Stomach smooth muscle (tissue), 2 donors: ENCODE measurements around the gene SEMA5A.

ENCODE experiments used
- H3K27ac ChIP-seq: one replicate; pipeline ENCODE4 v1.7.0; 2013; ENCODE audit warnings: mild to moderate bottlenecking, low read length, inconsistent platforms
- H3K27me3 ChIP-seq, 2 donors: one replicate each; pipeline ENCODE4 v1.7.0; 2013; ENCODE audit warnings: low read length in 2 of 2; ENCODE audit not compliant: insufficient read depth in 2 of 2, control insufficient read depth in 1 of 2
- H3K36me3 ChIP-seq, 2 donors: one replicate each; pipeline ENCODE4 v1.7.0; 2013; ENCODE audit warnings: low read length in 2 of 2; ENCODE audit not compliant: control insufficient read depth in 2 of 2, insufficient read depth in 2 of 2
- H3K4me1 ChIP-seq: one replicate; pipeline ENCODE4 v1.7.0; 2013; ENCODE audit warnings: low read length; ENCODE audit not compliant: control insufficient read depth, insufficient read depth
- H3K4me3 ChIP-seq, 2 donors: one replicate each; pipeline ENCODE4 v1.7.0; 2013; ENCODE audit warnings: low read length in 2 of 2
- H3K9ac ChIP-seq, 2 donors: one replicate each; pipeline ENCODE4 v1.7.0; 2013; ENCODE audit warnings: low read length in 2 of 2, mild to moderate bottlenecking in 1 of 2
- H3K9me3 ChIP-seq, 2 donors: one replicate each; pipeline ENCODE4 v1.7.0; 2013; ENCODE audit warnings: low read length in 2 of 2; ENCODE audit not compliant: control insufficient read depth in 2 of 2
- donor health status: healthy.
- donor health status: Pancreatic carcinoma.

Gene SEMA5A

DNA sequence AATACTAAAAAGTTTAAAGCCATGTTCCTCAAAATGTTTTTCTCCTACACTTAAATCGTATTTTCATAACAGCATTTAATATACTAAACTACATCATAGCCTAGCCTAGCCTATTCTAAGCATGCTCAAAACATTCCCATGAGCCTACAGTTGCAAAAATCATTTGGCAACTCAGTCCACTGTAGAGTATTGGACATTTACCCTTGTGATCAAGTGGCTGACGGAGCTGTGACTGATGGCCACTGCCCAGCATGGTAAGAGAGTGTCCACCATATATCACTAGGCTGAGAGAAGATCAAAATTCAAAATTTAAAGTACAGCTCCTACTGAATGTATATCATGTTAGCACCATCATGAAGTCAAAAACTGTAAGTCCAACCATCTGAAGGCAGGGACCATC is 30.9 kb downstream of the SEMA5A start:
- Histone ChIP-seq H3K4me1 (no peaks in the 10 kb centered on the region), H3K27ac (no peak overlapping the region), H3K9ac (no peak overlapping the region), H3K36me3 (no peaks in the 10 kb centered on the region), H3K9me3 (no peaks in the 10 kb centered on the region), H3K27me3 (no peaks in the 10 kb centered on the region), H3K4me3 (no peak overlapping the region)

DNA sequence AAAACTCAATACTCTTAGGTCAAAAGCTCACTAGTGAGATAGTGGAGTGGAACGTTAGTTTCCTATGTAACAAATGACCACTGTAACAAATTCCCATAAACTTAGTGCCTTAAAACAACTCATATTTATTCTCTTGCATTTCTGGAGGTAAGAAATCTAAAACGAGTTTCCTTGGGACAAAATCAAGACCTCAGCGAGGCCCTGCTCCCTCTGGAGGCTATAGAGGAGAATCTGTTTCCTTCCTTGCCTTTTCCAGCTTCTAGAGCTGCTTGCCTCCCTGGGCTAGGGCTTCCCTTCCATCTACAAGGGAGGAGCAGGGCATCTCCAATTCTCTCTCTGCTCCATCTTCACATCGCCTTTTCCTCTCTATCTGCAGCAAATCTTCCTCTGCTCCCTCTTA is 32.0 kb downstream of the SEMA5A start:
- no peaks in the 10 kb centered on the region for H3K27me3 ChIP-seq
- no peaks in the 10 kb centered on the region for H3K9me3 ChIP-seq
- H3K36me3 ChIP-seq, result no peaks in the 10 kb centered on the region
- no peak overlapping the region for H3K27ac ChIP-seq
- H3K4me3 ChIP-seq, result no peak overlapping the region
- no peaks in the 10 kb centered on the region for H3K4me1 ChIP-seq
- no peak overlapping the region for H3K9ac ChIP-seq

DNA sequence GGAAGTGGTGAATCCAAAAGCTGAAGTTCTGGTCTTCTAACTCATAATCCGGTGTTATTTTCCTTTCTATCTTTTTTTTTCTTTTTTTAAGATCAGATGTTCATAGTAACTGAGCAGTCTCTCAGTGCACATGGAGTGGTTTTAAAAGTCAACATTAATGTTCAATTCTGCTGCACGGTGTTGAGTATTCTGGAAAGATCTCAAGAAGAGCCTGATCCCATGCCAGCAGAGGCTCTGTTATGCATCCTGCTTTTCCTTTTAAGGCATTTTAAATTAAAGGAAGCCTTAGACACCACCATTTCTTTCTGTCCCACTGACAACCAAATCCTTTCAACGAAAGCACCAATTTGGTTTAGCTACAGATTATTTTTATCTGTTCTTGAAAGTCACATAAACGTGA is 33.4 kb downstream of the SEMA5A start:
- Histone ChIP-seq H3K27ac (no peak overlapping the region), H3K36me3 (no peaks in the 10 kb centered on the region), H3K9me3 (no peaks in the 10 kb centered on the region), H3K4me1 (no peaks in the 10 kb centered on the region), H3K27me3 (no peaks in the 10 kb centered on the region), H3K4me3 (no peak overlapping the region), H3K9ac (no peak overlapping the region)

DNA sequence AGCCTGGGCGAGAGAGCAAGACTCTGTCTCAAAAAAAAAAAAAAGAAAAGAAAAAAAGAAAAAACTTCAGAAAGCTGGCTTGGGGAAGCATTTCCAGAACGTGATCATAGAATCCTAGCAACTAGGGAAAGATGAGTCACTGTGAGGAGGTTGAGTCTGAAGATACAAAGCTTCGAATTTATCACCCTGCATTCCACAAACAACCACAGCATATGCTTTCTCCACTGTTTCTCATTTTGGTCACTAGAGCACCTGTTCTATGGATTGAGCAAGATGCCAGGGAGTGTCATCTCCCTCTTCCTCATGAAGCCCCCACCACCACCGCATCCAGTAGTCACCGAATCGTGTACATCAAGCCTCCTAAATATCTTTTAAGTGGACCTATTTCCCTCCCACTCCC is 37.9 kb downstream of the SEMA5A start:
- no peaks in the 10 kb centered on the region for H3K9me3 ChIP-seq
- H3K4me3 ChIP-seq, result no peak overlapping the region
- no peaks in the 10 kb centered on the region for H3K27me3 ChIP-seq
- H3K9ac ChIP-seq, result no peak overlapping the region
- H3K27ac ChIP-seq, result no peak overlapping the region
- H3K4me1 ChIP-seq, result no peaks in the 10 kb centered on the region
- H3K36me3 ChIP-seq, result no peaks in the 10 kb centered on the region

DNA sequence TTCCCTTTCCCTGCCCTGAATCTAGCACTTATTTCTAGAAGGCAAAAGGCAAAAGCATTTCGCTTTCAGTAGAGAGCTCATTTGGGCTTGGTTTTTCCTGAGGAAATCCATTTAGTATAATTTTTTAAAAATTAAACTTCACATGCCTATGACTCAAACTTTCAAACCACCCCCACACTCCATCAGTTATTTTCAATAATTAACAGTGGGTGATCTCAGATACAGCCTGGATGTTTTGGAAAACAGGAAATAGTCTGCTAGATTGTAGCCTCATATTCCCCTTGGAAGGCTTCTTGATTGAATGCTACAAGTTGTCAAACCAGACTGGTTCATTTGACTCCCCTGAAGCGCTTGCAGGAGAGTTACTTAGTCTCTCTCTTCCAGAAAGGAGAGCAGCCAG is 40.6 kb downstream of the SEMA5A start:
- Histone ChIP-seq H3K27ac (no peak overlapping the region), H3K4me1 (no peaks in the 10 kb centered on the region), H3K27me3 (no peaks in the 10 kb centered on the region), H3K36me3 (no peaks in the 10 kb centered on the region), H3K9ac (no peak overlapping the region), H3K4me3 (no peak overlapping the region), H3K9me3 (no peaks in the 10 kb centered on the region)

DNA sequence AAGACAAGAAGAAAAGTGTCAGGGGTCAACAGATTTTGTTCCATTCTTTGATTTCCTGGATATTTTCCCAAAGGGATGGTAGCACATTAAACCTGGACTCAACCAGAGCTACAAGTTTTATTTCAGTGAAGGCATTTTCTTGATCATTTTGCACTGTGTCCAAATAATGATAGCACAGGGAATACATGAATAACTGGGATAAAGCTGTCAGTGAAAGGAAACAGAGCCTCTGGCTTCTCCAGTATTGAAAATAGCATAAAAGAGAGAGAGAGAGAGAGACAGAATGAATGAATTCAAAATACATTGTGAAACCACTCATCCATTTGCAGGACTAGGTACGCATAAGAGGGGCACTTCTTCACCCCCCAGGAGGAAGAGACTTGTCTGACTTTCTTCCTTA is 43.0 kb downstream of the SEMA5A start:
- H3K4me1 ChIP-seq, result no peaks in the 10 kb centered on the region
- no peak overlapping the region for H3K4me3 ChIP-seq
- no peaks in the 10 kb centered on the region for H3K9me3 ChIP-seq
- no peaks in the 10 kb centered on the region for H3K27me3 ChIP-seq
- no peaks in the 10 kb centered on the region for H3K36me3 ChIP-seq
- H3K9ac ChIP-seq, result no peak overlapping the region
- no peak overlapping the region for H3K27ac ChIP-seq

GRCh38 chr5:9502050-9502834 is 43.6 kb downstream of the SEMA5A start:
- H3K27ac ChIP-seq, result no peak overlapping the region
- no peak overlapping the region for H3K9ac ChIP-seq
- H3K36me3 ChIP-seq, result no peaks in the 10 kb centered on the region
- no peaks in the 10 kb centered on the region for H3K4me1 ChIP-seq
- no peaks in the 10 kb centered on the region for H3K9me3 ChIP-seq
- H3K4me3 ChIP-seq, result no peak overlapping the region
- no peaks in the 10 kb centered on the region for H3K27me3 ChIP-seq

- Histone ChIP-seq H3K4me3 (no peak overlapping the region), H3K9ac (no peak overlapping the region), H3K27ac (no peak overlapping the region), H3K9me3 (no peaks in the 10 kb centered on the region), H3K4me1 (no peaks in the 10 kb centered on the region), H3K36me3 (no peaks in the 10 kb centered on the region), H3K27me3 (no peaks in the 10 kb centered on the region)
Observed at GRCh38 chr5:9500625-9501024, 45.2 kb downstream of the SEMA5A start.

GRCh38 chr5:9500193-9500592 is 45.7 kb downstream of the SEMA5A start:
- no peak overlapping the region for H3K9ac ChIP-seq
- no peaks in the 10 kb centered on the region for H3K27me3 ChIP-seq
- H3K27ac ChIP-seq, result no peak overlapping the region
- no peaks in the 10 kb centered on the region for H3K9me3 ChIP-seq
- H3K36me3 ChIP-seq, result no peaks in the 10 kb centered on the region
- no peak overlapping the region for H3K4me3 ChIP-seq
- no peaks in the 10 kb centered on the region for H3K4me1 ChIP-seq

DNA sequence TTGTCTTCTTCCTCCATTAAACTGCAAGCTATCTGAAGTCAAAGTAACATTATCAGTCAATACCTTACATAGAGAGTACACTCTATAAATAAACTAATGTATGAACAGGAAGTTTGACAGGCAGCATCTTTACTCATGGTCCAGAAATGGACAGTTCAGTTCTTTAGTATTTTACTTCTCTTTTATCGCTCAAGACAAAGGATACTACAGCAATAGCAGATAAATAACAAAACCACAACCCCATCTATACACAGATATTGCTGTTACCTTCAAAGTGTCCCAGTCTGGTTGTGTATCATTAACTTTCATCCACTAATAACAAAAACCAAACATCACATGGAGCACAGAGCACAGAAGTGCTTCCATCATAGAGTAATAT is 46.4 kb downstream of the SEMA5A start:
- H3K27me3 ChIP-seq, result no peaks in the 10 kb centered on the region
- no peak overlapping the region for H3K27ac ChIP-seq
- H3K4me3 ChIP-seq, result no peak overlapping the region
- H3K36me3 ChIP-seq, result no peaks in the 10 kb centered on the region
- H3K9ac ChIP-seq, result no peak overlapping the region
- H3K4me1 ChIP-seq, result no peaks in the 10 kb centered on the region
- no peaks in the 10 kb centered on the region for H3K9me3 ChIP-seq

DNA sequence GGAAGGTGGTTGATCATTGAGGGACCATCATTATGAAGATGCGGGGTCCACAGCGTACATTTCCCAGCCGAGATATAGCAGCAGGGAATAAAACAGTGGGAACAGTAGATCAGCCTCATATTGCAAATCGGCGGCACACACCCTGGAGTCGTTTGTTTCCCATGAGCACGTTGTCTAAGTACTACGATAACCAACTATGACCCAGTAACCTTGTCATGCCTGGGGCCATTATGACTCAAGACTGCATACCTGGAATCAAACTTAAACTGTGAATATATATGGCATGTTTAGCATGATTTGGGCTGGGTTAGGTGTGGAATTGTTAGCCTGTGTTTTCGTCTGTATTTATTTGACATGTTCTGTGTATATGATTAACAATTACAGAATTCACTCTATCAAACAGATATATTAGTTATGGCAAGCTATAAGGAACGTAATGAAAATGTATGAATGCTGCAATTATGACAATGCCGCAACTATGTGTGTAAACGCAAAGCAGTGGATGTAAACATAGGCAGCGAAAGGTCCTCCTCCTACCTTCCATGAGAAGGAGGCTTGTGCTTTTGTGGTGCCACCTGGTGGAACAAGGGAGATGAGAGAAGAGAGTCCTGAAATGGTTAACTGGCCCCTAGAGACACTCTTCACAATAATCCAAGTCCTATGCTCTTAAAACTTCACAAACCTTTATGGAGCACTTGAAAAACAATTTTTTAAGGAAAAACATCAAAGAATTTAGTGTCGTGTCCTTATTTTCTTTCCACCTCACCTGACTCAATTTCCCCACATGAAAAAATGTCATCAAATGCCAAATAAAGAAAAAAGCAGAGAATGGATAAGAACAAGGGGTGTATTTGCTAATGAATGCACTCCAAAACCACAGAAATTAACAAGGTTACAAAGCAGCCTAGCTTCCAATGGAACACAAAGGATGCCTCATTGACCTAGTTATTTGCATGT is 47.1 kb downstream of the SEMA5A start:
- no peaks in the 10 kb centered on the region for H3K4me1 ChIP-seq
- no peaks in the 10 kb centered on the region for H3K9me3 ChIP-seq
- H3K27me3 ChIP-seq, result no peaks in the 10 kb centered on the region
- H3K4me3 ChIP-seq, result no peak overlapping the region
- no peak overlapping the region for H3K9ac ChIP-seq
- no peak overlapping the region for H3K27ac ChIP-seq
- no peaks in the 10 kb centered on the region for H3K36me3 ChIP-seq
